ENCODE measurements around the gene IGSF8.
"Not testable (repeated sequence)": the region's sequence is repeated elsewhere in the genome, so short reads cannot be mapped to it uniquely, and the experiment has no call there.

Gene IGSF8

DNA sequence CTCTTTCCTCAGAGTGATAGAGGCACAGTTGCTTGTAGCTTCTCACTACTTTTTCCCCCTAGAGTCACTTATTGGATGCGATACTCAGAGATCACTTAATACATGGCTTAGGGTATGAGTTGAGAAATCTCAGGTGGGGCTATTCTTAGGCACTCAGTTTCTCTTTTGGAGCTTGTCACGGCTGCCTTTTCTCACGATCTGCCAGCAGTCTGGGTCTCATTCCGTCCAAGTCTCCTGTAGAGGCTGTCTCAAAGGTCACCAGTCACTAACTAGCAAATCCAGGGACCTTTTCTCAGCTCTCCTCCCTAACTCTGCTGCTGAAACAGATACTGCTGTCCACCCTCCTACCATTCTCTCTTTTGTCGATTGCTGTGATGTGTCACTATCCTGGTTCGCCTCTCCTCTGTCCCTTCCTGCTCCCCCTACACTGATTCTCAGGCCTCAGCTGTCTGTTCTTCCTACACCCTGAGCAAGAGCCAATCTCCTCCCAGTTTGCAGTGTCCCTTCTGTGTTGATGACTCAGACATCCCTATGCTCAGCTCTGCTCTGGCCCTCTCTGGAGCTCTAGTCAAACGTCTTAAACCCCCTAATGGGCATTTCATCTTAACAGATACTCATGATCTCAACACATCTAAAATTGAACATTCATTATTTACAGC, 29.6 kb upstream of the IGSF8 start:
- no peak for DNase-seq (ENCODE audit: low read depth in 1 of 2, low spot score in 1 of 2)

DNA sequence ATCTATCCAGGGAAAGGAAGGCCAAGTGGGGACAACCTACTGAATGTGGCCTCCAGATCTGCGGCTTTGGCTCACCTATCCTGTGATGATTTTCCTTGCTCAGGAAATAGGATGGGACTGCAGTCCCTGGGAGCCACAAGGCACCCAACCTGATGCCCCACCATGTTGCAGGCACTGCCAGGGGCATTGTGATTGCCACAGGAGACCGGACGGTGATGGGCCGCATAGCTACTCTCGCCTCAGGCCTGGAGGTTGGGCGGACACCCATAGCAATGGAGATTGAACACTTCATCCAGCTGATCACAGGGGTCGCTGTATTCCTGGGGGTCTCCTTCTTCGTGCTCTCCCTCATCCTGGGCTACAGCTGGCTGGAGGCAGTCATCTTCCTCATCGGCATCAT, 29.0 kb upstream of the IGSF8 start:
- no peak for DNase-seq (ENCODE audit: low read depth in 1 of 2, low spot score in 1 of 2)

DNA sequence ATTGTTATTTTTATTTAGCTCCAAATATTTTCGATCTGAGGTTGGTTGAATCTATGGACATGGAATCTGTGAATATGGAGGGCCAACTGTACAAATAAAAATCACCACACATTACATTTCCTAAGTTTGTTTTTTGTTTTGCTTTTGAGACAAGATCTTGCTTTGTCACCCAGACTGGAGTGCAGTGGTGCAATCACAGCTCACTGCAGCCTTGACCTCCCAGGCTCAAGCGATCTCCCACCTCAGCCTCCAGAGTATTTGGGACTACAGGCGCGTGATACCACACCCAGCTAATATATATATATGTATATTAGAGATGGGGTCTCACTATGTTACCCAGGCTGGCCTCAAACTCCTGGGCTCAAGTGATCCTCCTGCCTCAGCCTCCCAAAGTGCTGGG, 27.9 kb upstream of the IGSF8 start:
- not testable (repeated sequence) for DNase-seq (ENCODE audit: low read depth in 1 of 2, low spot score in 1 of 2)

DNA sequence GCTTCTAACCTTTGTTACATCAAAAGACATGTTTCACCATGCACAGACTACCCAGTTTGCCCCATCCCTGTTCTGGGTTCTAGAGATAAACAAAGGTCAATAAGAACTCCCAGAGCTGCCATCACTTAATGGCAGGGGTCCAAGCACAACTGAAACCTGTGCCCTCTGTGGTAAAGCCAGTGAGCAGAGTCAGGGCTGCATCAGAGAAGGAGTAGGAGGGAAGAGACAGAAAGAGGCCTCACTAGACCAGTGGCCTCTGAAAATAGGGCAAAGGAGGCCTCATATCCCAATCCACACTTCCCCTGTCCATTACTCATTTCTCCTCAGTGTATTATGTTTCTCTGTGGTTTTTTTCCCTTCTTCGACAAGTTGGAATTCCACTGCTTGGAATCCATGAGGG, 27.3 kb upstream of the IGSF8 start:
- no peak for DNase-seq (ENCODE audit: low read depth in 1 of 2, low spot score in 1 of 2)

DNA sequence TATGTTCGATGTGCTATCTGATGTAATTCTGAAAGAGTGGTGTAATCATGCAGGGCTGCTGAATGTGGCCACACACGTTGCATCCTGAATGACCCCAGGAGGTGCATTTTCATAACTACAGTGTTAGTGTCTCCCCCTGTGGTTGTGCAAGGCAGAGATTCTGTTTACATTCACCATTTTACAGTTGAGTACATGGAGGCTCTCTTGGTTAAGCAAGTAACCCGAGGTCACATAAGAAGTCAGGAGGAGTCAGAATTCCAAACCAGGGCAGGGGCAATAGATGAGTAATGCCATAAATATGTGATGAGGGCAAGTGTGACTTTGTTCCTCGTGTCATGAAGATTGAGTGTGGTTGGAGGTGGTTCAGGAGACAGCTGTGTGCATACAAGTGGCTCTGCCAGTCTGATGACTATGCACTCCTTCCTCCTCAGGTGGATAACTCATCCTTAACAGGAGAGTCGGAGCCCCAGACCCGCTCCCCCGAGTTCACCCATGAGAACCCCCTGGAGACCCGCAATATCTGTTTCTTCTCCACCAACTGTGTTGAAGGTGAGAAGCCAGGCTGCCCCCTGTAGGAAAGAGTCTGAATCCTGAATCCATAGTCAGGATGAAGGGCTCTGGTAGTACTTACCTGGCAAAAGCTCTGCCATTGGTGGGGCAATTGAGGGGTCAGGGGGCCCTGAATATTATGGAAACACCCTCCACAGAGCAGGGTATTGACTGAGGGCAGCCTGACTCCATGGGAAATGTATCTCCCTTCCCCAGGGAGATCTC, 26.5 kb upstream of the IGSF8 start:
- no peak for DNase-seq (ENCODE audit: low read depth in 1 of 2, low spot score in 1 of 2)

DNA sequence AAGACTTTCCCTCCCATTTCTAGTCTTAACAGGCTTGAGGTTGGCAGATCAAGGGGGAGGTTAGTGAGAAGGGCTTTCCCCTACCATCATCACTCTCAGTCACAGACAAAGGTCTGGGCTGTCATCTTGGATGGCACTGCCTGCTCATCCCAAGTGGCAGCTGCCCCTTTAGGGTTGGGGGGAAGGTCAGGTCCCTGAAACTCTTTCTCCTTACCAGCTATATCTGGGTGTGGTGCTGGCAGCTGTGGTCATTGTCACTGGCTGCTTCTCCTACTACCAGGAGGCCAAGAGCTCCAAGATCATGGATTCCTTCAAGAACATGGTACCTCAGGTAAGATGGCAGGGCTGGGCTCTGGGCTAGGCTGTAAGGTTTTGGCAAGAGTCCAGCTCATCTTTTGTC, 25.3 kb upstream of the IGSF8 start:
- DNase-seq (ENCODE audit: low read depth in 1 of 2, low spot score in 1 of 2): no peak

DNA sequence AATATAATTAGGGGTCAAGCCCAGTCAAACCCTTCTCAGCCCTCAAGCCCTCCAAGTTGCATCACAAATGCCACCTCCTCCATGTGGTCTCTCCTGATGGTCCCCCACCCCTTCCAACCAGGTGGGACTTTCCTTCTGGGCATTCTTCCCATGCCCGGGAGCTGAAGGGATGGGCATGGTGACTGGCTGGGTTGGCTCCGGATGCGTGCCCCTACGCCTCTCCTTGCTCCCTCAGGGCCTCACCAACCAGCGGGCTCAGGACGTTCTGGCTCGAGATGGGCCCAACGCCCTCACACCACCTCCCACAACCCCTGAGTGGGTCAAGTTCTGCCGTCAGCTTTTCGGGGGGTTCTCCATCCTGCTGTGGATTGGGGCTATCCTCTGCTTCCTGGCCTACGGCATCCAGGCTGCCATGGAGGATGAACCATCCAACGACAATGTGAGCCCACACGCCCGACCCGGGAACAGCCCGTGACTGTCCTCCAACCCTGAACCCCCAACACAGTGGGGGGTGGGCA, 24.6 kb upstream of the IGSF8 start:
- no peak for DNase-seq (ENCODE audit: low read depth in 1 of 2, low spot score in 1 of 2)

DNA sequence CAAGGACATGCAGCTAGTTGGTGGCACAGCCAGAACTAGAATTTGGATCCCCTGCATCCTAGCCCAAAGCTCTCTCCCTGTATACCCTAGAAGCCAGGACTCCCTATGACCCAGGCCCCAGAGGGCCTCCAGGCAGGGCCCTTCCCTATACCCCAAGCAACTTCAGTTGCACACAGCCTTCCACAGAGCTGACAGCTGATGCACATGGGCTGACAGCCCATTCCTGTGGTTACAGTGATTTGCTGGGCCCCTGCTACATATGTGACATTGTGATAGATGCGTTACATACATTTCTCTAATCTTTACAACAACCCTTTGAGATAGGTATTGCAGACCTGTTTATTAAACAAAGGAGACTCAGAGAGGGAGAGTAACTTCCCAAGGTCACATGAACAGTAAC, 23.0 kb upstream of the IGSF8 start:
- DNase-seq (ENCODE audit: low read depth in 1 of 2, low spot score in 1 of 2): no peak

DNA sequence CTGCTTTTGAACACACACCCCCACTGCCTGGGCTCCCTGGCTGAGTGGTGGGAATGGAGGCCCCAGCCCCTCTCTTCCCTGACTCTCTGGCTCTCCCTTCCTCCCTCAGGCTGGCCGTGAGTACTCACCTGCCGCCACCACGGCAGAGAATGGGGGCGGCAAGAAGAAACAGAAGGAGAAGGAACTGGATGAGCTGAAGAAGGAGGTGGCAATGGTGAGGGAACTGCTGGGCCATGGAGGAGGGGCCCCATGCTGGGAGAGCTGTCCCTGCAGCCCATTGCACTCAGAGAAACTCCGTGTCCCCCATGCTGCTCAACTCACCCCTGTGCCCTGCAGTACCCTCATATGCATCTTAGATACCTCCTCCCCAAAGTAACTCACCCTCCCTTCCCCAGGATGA, 22.4 kb upstream of the IGSF8 start:
- DNase-seq (ENCODE audit: low read depth in 1 of 2, low spot score in 1 of 2): no peak

DNA sequence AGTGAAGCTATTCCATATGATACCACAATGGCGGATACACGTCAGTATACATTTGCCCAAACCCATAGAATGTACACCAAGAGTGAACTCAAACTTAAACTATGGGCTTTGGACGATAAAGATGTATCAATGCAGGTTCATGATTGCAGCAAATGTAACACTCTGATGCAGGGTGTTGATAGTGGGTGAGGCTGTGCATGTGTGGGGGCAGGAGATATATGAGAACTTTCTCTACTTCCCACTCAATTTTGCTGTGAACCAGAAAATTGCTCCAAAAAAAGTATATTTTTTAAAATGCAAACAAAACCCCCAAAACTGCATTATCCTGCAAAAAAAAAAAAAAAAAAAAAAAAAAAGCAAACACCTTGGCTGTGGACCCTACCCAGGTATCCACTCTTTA, 20.5 kb upstream of the IGSF8 start:
- DNase-seq (ENCODE audit: low read depth in 1 of 2, low spot score in 1 of 2): no peak

DNA sequence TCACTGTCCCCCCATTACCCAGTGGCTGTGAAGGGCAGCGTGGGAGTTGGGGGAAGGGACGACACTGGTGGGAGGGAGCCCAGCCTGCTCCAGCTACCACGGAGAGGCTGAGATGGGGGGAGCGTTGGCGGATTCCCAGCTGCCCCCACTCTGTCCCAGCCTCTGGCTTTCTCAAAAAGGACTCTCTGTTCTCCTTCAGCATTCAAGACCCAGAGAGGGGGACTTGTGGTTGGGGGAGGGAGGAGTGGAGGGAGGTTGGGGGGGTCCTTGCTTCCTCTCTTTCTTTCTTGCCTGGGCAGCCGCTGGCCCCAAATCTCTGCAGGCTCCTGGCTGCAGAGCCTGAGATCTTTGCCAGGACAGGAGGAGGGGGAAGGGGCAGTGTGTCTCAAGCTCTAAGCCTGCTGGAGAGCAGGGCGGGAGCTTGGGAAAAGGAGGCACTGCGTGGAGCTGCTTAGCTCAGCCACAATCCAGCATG, 19.3 kb upstream of the IGSF8 start:
- DNase-seq (ENCODE audit: low read depth in 1 of 2, low spot score in 1 of 2): no peak

DNA sequence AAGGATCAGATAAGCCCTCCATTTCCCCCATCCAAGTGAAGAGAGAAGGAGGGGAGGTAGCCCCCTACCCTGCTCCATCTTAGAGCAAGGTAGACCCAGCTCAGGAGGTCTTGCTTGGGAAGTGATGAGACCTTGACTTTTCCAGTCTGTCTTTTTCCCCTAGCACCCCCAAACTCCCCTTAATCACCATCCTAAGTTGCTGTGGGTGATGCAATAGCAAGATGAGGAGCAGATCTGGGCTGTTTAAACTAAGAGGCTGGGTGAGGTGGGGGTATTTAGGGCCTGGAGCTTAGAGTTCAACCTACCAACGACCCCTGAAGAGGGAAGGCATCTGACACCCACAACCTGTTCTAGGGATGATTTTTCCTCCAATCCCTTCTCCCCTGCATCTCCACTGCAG, 18.9 kb upstream of the IGSF8 start:
- DNase-seq (ENCODE audit: low read depth in 1 of 2, low spot score in 1 of 2): no peak

DNA sequence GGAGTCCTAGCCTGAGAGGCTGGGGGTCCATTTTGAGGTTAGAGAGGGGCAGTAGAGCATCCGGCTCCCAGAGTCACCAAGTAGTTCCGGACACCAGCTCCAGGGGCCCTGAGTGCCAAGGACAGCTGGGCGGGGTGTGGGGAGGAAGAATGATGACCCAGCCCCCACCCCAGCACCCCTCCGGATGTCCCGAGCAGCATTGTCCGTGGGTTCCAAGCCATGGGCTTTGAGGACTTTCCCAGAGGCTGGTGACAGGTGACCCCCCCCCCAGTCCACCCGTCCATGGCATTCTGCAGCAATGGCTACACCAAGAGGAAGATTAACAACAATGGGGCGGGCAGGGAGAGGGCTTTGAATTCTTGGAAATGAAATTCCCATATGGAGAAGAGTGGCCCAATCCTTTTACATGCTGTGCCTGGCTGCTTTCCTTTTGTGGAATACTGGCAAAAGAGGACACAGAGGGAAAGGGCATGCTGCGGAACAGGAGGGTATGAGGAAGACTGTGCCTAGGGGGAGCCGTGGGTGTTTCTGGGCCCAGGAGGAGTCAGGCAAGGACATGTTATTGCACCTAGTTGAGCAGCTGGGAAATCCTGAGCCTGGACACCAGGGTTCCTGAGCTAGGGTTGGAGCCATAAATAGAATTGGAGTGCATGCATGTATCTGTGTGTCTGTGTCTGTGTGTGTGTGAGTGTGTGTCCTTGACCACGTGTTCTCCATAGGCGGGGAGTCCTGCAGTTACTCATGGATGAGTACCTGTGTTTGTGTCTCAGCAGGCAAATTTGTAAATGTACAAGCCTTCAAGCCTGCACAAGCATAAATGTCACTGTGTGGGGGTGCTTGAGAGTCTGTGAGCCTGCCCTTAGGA, 18.1 kb upstream of the IGSF8 start:
- DNase-seq (ENCODE audit: low read depth in 1 of 2, low spot score in 1 of 2): no peak

DNA sequence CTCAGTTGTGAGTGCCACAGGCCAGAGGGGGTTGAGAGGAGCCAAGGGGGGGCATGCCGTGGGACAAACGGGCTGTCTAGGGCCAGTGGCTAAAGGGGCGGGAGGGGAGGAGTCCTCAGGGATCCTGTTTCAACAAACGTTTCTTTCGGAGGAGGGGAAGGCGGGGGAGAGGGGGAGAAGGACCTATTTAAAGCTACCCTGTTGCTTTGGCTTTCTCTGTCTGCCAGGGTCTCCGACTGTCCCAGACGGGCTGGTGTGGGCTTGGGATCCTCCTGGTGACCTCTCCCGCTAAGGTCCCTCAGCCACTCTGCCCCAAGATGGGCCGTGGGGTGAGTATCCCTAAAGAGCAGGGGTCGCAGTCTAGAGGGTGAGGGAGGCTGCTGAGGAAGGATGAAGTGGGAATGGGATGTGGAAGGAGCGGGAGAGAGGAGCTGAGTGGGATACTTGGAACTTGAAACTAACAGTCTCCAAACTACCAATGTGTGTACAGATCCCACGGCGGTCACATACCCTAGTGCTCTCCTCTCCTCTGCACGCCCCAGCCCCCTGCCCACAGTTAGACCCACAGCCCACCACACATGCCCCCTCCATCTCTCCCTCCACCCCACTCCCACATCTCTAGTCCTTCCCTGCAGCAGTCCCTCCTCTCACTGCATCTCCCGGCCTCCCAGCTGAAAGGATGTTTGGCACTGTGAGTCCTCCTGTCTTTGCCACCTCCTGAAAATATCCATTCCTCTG, 17.3 kb upstream of the IGSF8 start, which contains the start of gene ATP1A2:
TSS of gene ATP1A2 (plus strand) at position 215 of the 738 bp plus-strand sequence. CDS start at position 318, 103 bp downstream.
- no peak for DNase-seq (ENCODE audit: low read depth in 1 of 2, low spot score in 1 of 2)

DNA sequence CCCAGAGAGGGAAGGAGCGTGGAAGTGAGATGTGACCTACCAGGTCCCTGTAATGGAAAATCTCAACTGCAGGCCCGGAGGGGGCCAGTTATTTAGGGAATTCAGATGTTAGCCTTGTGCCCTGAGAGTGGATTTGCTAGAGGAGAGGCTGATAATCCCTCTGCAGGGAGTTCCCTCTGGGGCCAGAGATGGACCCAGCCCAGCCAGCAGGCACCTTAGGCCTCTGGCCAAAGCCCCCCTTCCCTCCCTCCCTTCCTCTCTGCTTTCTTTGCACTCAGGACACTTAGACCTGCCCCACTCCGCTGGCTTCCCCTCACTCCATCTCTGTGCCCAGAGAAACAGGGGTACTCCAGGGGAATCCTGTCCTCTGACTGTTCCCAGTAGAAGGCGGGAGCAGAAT, 15.7 kb upstream of the IGSF8 start:
- DNase-seq (ENCODE audit: low read depth in 1 of 2, low spot score in 1 of 2): no peak

DNA sequence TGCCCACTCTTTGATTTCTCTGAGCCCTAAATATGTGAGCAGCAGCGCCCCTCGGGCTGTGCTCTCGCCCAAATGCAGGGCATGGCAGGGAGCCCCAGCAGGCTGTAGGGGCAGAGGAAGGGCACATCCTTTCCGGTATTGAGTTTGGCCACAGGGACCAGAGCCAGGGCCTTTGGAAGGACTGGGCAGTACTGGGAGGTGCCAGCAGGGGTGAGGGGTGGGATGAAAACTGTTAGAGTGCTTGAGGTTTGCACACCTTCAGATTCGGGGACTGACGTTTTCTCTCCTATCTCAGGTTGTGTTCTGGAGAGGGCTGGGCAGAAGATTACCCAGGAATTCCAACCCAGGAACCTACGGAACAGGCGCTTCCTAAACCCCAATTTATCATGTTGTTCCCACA, 15.0 kb upstream of the IGSF8 start:
- DNase-seq (ENCODE audit: low read depth in 1 of 2, low spot score in 1 of 2): no peak

DNA sequence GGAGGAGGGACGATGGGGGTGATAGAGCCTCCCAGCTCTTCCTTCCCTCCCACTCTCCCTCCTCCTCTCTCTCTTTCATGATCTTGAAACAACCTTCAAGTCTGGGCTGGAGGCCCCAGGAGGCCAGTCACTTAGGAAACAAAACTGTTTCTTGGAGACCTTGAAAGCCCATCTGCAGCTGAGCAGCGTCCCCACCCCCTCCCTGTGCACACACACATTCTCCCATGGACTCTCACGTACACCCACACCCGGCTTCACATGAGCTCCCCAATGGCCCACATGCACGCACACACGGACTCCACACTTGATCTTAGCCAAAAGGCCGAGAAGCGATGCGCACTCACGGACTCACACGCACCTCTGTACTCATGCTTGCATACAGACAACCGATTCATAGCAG, 13.9 kb upstream of the IGSF8 start:
- DNase-seq (ENCODE audit: low read depth in 1 of 2, low spot score in 1 of 2): no peak

DNA sequence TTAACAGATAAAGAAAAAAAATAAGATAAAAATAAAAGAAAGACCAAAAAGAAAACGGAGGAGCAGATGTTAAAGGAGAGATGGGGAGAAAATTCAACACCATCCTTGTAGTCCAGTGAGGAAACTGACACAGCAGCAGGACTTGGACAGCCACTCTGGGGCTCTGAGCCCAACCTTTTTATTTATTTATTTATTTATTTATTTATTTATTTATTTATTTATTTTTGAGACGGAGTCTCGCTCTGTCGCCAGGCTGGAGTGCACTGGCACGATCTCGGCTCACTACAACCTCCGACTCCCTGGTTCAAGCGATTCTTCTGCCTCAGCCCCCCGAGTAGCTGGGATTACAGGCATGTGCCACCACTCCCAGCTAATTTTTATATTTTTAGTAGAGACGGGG, 13.0 kb upstream of the IGSF8 start:
- DNase-seq (ENCODE audit: low read depth in 1 of 2, low spot score in 1 of 2): not testable (repeated sequence)

DNA sequence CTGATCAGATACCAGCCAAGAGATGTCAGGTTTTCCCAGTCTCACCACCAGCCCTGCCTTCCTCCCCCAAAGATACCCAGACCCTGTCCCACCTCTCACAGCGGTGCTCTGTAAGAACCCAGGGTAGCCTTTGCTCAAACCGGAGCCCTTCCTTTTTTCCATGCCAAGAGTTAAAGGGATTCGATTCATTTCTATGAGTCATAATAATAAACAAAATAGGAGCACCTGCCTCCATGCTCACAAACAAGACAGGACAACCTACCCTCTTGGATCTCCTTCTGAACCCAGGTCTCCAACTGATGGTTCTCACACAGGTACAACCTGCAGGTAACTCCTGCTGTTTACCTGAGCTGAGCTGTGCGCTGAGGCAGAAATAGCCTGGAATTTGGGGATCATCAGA, 11.3 kb upstream of the IGSF8 start:
- DNase-seq (ENCODE audit: low read depth in 1 of 2, low spot score in 1 of 2): no peak

DNA sequence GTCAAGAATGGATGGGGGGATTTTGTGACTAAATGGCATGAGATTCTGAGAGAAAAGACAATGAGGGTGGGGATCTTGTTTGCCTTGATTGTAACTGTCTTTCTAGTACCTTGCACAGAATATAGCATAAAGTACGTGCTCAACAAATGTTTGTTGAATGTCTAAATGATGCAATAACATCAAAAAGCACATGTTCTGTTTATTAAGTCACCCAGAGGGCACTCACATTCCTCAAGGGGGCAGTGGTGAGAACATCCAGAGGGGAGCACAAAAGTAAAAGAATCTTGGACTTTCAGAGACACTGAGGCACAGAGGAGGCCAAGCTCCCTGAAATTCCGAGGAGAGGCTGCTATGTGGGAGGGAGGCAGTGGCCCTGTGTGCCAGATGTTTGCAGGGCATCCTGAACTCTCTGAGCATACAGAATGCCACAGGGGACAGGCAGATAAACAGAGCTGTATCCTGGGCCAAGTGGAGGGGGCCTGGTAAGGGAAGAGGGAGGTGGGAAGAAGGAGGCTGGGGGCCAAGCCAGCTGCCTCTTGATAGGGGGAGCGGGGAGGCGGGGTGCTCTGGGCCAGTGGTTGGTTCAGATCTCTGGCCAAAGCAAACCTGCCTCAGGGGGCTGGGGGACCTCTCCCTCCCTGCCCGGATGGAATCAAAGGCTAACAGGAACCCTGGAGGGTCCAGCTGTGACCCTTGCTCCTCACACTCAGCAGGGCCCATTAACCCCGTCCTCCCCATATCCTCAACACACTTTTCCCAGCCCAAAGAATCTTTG, 10.7 kb upstream of the IGSF8 start:
- DNase-seq (ENCODE audit: low read depth in 1 of 2, low spot score in 1 of 2): peak in 1 of 2 donors; percentile 34
